HG03196 (cell line): ENCODE data around the gene TFB1M.
A peak's percentile ranks its signal among the peaks of the same experiment; 100 is the strongest.

Experiments
- ATAC-seq: cut with Tn5 transposase; IDR thresholded peaks from one replicate; pipeline ENCODE4 v1.9.1; 2021; ENCODE audit not compliant: unreplicated experiment

The TFB1M gene

DNA sequence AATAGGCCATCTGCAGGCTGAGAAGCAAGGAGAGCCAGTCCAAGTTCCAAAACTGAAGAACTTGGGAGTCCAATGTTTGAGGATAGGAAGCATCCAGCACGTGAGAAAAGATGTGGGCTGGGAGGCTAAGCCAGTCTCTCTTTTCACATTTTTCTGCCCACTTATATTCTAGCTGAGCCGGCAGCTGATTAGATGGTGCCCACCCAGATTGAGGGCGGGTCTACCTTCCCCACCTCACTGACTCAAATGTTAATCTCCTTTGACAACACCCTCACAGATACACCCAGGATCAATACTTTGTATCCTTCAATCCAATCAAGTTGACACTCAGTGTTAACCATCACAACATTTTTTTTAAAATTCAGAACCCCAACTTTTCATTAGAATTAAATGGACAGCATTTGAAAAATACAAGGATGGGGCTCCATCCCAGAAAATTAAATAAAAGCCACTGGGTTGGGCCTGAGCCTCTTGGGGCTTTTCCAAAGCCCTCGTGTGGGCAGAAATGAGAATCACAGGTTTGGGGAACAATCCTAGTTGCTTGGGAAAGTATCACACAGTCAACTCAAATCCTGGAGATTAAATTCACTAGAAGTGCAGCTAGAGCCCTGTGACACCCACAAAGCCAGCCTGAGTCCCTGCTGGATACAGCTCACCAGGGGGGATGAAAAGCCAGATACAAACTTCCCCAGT is 48.3 kb downstream of the TFB1M start:
- no peak for ATAC-seq

DNA sequence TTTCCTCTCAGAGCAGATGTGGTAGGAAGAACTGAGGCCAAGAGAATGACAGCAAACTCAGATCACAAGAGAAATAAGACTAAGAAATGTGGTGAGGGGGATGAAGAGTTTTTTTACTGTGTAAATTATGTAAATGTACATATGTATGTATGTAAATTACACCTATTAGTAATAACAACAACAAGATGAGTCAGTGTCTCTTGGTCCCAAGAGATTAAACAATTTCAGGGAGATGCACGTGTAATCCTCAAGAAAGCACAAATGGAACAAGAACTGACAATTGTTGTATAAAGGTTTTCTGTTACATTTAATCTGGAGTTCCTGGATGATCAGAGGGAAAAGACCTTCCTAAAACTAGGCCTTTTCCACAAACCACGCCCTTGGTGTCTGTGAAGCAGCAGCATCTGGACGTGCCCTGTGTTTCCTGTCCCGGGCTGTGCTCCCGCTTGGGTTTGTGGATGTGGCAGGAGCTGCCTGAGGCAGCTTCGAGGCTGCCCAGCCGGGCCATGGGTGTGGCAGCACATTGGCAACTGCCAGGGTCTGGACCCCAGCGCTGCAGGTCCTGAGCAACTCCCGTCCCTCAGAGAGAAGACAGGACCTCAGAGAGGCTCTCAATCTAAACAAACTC is 49.5 kb downstream of the TFB1M start:
- ATAC-seq, result no peak

DNA sequence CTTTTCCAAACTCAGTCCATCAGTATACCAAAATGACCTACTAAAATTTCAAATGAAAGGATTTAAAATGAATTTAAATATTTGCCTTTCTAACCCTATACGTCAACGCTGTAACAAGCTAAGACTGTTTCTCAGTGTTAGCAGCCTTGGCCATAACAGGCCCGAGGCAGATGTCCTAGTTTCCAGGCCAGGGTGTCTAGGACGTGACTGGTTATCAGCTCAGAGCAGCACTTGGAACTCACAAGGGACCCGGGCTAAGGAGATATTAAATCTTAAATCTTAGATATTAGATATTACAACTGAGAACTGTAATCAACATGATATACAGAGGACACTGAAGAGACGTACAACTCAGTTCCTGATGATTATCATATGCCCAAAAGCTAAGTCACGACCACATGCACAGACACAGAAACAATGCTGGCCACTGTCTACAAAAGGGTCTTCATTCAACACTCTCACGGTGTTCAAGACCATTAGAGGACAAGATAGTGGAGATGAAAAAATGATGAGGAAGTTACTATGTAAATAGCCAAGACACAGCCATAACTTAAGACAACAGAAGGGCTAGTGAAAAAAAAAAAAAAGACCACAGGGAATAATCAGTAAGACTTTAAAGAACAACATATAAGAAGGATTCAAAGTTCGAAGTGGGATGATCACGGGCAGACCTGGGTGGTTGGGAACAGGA is 50.8 kb downstream of the TFB1M start, which contains the start of gene CLDN20:
Gene CLDN20, plus strand, starts transcription at position 641 of the 691 bp plus-strand sequence. CDS start 11,707 bp downstream, outside the sequence.
- no peak for ATAC-seq

DNA sequence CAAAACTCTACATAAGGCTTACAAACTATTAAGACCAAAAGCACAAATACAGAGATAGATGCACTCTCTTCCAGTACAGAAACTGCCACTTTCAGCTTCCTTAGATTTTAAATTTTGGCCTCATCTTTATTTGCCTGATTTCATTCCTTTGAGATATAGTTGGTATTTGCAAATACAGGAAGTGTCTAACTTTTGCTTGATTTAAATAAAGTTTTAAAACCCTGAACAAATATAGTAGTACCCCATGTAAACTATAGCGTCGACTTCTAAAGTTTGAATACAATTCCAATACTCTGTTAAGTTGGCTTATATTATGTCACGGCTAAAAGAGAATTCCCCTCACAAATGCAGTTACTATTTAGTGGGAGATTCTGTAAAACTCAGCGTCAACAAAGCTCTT is 51.6 kb downstream of the TFB1M start:
- ATAC-seq, result no peak

DNA sequence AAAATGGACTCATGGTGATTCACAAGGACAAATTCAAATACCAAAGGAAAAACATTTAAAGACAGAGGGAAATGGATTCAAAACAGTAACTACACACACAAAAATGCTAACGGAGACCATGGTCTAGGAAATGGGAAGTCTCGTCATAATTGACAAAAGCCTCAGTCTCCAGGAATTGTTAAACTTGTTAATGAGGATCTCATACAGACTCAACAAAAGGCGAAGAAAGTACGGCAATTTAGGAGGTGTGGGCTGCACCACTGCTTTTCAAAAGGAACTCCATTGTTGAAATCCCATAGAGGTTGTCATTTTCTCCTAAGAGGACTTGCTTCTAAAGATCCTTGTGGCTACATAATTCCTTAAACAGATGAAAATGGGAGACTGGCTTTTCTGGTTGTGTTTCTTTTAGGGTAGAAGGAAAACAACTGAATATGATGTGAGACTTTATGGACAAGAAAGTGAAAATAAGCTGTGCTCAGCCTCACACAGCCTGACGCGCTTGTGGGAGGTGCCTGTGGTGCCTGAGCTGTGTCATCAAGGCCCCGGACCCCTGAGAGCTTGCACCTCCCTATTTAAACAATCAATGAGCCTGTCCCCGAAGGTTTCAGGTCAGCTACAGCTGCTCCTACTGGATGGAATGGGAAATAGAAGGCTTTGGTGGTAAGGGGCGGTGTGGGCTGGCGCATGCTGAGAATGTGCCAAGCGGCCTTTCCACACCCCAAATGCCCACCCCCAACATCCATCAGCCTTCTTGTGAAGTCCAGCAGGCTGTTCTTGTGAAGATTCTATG is 53.0 kb downstream of the TFB1M start:
- ATAC-seq, result peak; percentile 43

DNA sequence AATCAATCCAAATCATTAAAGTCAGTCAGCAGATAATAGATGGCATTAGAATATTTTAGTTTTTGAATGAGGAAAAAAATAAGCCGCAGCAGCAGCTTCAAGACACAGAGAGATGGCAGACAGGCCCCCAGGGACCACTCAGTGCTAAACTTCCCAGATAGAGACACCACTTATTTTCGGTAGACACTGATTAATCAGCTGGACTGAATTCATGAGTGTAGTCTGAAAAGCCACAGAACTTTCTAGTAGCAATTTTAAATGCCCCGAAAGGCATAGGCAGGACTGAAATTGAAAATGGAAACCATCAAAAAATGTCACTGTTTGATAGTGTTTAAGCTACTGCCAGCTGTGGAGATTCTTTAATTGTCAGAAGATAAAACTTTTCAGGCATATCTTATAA is 53.6 kb downstream of the TFB1M start:
- no peak for ATAC-seq

DNA sequence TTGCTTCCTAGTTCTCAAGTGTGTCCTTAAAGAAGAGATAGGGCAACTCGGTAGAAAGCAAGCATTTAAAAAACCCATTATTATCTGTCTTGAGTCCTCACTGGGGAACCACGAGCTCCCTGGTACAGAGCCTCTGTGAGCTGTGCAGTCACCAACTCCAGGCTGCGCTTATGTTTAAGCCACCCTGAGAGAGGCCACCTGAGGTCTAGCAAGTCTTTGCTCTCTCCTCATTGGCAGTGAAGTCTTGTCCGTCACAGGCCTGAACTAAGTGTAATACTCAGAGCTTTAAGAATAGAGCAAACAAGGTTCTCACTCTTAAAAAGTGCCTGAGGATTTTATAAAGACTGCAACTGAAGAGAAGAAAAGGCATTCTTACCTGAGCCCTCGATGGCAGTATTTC is 54.4 kb downstream of the TFB1M start:
- no peak for ATAC-seq

DNA sequence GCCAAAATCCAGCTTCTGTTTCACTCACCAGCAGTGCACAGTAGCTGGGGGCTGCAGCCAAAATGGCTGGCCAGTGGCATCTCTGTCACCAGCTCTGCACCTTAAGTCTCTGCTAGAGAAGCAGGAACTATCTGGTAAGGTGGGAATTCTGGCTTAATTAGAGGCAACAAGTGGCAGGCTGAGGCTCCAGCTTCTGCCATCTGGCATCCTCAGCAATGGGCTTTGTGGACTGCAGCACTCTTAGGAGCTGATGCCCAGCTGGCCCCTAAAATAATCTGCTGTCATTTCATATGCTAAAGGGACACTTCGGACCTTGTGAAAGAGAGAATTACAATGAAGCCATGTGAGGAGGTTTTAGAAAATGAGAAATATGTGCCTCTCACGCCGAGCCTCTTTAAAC is 55.1 kb downstream of the TFB1M start:
- ATAC-seq, result no peak

DNA sequence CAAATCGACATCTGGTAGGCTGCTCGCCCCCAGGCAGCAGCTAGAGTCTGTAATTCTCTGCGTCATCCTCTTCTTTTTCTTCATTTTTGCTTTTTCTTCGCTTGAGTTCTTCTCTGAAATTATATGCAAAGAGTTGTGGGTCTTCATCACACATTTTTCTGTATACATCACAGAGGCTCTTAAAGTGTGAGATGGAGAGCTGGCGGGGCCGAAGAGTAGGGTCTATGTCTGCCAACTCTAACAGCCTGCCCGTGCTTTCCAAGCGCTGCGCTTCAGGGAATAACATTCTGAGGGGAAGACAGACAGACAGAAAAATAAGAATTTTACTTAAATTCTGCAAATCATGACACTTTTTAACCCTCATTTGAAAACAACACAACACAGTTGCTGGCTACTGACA is 56.5 kb downstream of the TFB1M start:
- ATAC-seq, result no peak

DNA sequence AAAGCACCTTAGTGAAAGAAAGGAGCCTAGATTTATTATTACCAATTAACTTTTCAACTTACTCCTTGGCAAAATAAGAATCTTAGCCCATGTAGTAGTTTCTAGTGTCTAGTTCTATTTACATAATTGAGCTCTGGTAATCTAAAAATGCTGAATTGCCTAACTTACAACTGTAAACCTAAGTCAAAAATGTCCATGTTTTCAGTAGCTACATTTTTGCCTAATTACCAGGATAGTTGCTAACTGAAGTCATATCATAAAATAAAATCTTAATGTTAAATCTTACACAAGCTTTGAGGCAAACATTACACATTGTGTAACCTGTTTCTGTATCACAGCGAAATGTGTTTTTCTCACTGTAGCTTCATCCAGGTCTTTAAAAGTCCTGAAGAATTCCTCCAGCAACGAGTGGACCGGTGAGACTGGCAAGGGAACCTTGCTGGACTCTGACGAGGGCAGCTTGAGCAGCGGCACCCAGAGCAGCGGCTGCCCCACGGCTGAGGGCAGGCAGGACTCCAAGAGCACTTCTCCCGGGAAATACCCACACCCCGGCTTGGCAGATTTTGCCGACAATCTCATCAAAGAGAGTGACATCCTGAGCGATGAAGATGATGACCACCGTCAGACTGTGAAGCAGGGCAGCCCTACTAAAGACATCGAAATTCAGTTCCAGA is 58.0 kb downstream of the TFB1M start:
- no peak for ATAC-seq

DNA sequence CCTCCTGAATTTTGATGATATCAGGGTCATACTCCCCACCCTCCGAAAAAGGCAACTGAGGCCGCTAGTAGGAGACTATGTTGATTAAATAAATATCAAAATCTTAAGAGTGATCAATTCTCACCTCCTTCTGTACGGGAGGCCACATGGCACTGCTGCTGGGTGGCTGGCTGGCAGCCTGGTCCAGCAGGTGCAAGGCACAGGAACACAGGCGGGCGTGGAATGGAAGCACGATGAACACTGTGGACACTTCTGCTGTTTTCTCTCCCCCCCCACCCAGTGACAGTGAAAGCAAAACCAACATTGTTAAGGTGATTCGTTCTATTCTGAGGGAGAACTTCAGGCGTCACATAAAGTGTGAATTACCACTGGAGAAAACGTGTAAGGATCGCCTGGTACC is 60.1 kb downstream of the TFB1M start:
- ATAC-seq, result no peak

DNA sequence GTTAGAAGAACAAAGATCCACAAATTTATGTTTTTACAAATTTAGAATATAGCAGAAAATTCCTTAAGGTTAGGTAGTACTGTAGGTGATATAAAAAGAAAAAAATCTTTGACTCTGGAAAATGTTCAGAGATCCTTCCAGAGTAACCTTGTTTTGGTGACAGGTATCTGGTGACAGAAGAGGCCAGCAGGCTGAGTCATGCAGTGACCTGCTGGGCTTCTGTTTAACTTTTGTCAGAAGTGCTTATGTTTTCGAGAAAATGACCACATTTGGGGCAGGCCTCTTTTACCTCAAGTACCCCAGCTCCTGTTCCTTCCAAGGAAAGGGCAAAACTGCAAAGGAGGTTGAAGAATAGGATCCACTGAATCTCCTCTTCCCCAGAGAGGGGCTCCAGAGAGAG is 60.9 kb downstream of the TFB1M start:
- ATAC-seq, result no peak

DNA sequence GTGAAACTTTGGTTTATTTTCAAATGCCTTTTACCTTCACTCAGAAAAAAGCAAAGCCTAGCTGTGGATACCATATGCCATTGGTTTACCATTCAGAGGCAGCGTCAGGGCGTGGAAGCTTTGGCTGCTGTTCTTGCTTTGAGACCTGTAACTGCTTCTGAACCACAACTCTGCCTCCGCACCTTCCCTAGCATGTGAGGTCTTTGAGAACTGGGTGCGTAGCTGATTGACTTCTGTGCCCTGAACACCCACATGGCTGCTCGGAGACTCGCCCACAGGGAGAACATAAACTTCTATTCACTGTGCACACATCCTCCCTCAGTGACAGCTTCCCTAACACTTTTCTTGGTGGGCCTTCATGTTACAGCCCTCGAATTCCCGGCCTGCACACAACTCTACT is 61.7 kb downstream of the TFB1M start:
- no peak for ATAC-seq

DNA sequence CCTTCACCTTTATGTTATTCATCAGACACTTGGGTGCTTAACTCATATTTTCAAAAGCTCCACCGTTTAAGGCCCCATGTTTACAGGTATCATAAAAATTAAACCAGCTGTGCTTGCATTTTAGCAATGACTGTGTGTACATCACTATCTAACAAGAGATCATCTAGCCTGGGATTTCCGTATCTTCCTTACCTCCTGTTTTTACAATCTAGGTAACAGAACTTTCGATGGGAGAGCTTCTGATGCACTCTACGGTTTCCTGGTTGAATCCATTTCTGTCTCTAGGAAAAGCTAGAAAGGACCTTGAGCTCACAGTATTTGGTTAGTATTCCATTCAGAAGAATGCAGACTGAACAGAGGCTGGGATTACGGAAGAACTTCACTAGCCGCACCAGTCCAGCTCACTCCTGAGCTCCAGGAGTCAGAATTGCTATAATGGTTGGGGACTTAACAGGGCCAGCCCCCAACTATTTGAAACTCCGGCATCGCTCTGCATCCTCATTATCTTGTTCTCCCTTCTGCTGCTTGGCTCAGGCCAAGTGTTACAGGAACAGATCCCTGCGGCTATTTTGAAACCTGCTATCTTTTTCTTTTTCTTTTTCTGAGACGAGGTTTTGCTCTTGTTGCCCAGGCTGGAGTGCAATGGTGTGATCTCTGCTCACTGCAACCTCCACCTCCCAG is 63.4 kb downstream of the TFB1M start:
- ATAC-seq, result no peak

DNA sequence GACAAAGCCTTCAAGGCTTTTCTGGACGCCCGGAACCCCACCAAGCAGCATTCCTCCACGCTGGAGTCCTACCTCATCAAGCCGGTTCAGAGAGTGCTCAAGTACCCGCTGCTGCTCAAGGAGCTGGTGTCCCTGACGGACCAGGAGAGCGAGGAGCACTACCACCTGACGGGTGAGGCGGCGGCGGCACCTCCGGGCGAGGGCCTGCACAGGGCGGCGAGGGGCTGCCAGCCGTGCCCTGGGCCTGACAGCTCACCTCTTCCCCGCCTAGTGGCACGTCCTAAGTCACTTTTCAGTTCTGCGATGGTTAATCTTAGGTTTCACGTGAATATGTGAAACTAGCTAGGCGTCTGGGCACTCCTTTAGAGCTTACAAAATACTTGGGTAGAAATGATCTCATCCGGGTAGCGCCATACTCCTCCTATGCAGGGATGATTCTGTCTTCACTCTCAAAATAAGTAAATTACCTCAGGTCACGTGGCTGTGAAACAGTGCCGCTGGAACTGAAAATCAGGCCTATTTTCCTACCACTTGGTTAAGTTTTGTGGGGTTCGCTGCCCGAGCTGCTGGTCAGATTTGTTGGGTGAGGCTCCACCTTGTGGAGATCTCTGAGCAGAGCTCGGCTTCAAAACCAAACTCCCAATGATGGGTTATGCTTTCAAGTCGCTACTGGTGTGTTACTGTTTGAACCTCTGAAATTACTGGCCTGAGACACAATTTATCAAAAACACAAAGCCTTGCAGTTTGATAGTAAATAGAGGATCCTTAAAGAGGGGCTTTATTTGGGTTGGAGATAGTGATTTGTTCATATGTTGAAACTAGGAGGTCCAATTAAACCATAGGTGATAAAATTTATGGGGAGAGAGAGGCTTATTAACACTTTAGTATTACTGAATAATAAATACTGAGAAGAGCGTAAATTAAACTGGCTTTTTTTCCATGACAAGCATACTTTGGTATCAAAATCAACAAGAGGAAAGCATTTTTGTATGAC is 66.0 kb downstream of the TFB1M start:
- no peak for ATAC-seq

DNA sequence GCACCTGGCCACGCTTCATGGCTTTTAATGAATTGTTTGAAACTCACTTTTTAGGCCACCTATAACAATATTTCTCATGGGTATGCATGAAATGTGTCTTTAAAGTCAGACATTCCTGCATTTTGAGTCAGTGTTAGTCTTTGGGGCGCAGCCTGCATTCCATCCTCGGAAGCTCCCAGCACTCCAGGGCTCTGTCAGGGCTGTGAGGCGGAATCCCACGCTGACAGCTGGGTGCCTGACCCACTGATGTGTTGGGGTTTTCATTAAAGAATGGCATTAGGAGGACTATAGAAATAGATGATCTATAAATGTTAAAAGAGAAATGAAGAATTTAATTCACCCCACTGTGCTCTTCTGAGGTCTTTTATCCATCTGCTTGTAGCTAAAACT is 66.7 kb downstream of the TFB1M start:
- no peak for ATAC-seq

DNA sequence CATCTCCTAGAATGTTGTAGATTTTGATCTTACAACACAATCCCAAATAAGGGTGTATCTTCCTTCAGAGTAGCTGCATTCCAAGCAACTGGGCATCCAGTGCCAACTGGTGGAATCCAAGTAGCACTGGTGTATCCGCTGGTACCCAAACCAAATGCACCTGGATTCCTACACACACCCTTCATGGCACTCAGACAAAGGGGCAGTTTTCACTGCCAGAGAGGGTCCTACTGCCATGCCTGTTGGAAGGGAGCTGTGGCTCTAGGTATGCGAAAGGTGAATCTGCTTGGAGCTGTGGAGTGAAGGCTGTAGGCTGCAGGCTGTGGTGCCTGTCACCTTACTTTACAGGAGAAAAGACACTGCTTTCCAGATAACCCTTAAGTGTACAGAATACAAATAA is 67.5 kb downstream of the TFB1M start:
- ATAC-seq, result no peak

DNA sequence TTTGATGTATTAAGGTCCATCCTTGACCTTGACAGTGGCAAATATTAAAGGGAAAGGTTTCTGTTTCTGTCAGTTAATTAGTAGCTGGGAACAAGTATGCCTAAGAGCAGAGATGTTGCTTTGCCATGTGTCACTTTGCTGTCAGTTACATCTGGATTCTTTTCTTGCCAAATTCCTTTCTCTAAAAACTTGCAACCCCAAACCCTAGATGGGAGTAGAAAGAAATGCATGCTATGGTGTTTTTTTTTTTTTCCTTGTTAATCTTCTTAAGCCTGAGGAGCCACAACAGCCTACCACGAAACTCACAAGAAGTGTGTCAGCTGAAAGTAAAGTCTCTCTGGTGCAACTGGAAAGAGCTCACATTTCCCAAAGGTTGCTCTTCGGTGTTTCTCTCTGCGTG is 68.5 kb downstream of the TFB1M start:
- ATAC-seq, result no peak

DNA sequence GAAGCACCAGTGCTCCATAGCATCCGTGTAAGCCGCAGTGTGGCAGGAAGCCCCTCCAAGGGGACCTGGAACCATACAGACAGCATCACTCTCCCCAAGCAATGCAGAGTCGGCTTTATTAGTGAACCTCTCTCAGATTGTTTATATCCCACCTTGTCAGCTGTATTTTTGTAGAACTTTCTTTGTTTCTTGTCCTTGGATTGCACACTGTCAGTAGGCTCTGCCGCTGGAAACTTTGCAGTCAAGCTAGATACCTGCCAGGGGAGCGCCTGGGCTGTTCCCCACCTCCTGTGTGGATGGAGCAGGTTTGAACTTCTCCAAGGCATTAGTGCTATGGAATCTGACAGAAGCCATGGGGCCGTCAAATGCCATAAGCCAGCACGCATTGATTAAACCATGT is 69.1 kb downstream of the TFB1M start:
- no peak for ATAC-seq
